HepG2 (cell line): ENCODE measurements around the gene ZDHHC21.

Experiments
- CHD2 ChIP-seq: IDR thresholded peaks from 2 replicates; pipeline ENCODE4 v1.6.1; 2011; ENCODE audit warnings: low read depth, low read length, improper control_type of control experiment
- CTCF ChIP-seq: sonication (generic); formaldehyde crosslinking; IDR thresholded peaks from 2 replicates; pipeline ENCODE4 v1.5.0; 2020; ENCODE audit warnings: mild to moderate bottlenecking, missing genetic modification reagents, moderate library complexity
- SOX6 ChIP-seq, 2 experiments: fragments of 450-650 bp in 1 of 2; sonication (generic) in 1 of 2; formaldehyde crosslinking in 1 of 2; IDR thresholded peaks; 2 replicates each; pipeline versions ENCODE4 v1.4.0 to v1.6.1; 2017 to 2020; ENCODE audit warnings: antibody characterized with exemption in 1 of 2, mild to moderate bottlenecking in 1 of 2, missing genetic modification reagents in 1 of 2
- SP1 ChIP-seq, 2 experiments: fragments of 450-650 bp in 1 of 2; sonication (generic) in 1 of 2; formaldehyde crosslinking in 1 of 2; IDR thresholded peaks; 2 replicates each; pipeline versions ENCODE4 v1.4.0 to v1.6.1; 2016 to 2020; ENCODE audit warnings: missing genetic modification reagents in 1 of 2
- TAF1 ChIP-seq: sonication (generic); formaldehyde crosslinking; IDR thresholded peaks from 2 replicates; pipeline ENCODE4 v1.4.0; 2020; ENCODE audit warnings: missing genetic modification reagents
- THAP7 ChIP-seq: sonication (generic); formaldehyde crosslinking; IDR thresholded peaks from 2 replicates; pipeline ENCODE4 v1.8.1; 2023; ENCODE audit warnings: mild to moderate bottlenecking, missing genetic modification reagents
- ZNF121 ChIP-seq: sonication (generic); formaldehyde crosslinking; IDR thresholded peaks from 2 replicates; pipeline ENCODE4 v1.5.0; 2020; ENCODE audit warnings: mild to moderate bottlenecking, missing genetic modification reagents
- ZNF850 ChIP-seq: sonication (generic); formaldehyde crosslinking; conservative IDR thresholded peaks from 2 replicates; pipeline ENCODE4 v1.9.0; 2021; ENCODE audit warnings: mild to moderate bottlenecking, missing genetic modification reagents

DNA sequence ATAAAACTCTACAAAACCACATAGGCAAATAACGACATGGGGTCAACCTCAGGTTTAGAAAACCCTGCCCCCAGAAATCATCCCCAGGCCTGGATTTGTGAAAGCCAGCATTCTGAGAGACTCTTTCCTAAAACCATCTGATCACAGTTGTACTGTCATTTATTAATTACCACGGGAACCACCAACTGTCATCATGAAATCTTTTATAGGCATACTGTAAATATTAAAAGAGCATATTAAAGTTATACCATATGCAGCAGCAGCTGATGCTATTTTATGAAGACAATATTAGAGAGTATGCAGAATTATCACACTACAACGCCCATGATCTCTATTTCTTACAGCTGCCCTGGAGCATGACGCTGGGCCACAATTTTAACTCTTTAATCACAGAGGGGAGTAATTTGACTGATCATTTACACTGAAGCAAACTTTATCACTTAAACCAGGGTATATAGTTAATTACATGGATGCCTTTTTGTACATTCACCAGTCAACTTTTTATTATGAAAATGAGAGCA is 9.0 kb upstream of the ZDHHC21 start:
- no peak for TF ChIP-seq CTCF (CRISPR knock-in tag)
- TF ChIP-seq ZNF121 (CRISPR knock-in tag), result no peak
- no peak for TF ChIP-seq SOX6 (IDR thresholded peaks at IDR 0.05)
- no peak for TF ChIP-seq SOX6 (CRISPR knock-in tag; IDR thresholded peaks at IDR 0.05)
- TF ChIP-seq ZNF850 (CRISPR knock-in tag), result no peak
- no peak for TF ChIP-seq TAF1 (CRISPR knock-in tag)
- TF ChIP-seq CHD2, result no peak
- no peak for TF ChIP-seq THAP7 (CRISPR knock-in tag)
- no peak for TF ChIP-seq SP1 (IDR thresholded peaks at IDR 0.05)
- no peak for TF ChIP-seq SP1 (CRISPR knock-in tag; IDR thresholded peaks at IDR 0.05)
